ENCODE data around the gene USP20.

- TF ChIP-seq CTCF (IDR thresholded peaks at IDR 0.05) = no peak
- no peak for TF ChIP-seq POLR2AphosphoS5 (IDR thresholded peaks at IDR 0.05; ENCODE audit: low read depth, low read length)
Measured at GRCh38 chr9:129907201-129907600, 71.9 kb downstream of the USP20 start.
